ENCODE results near the gene PROM2. TPM values are rescaled to one million over a fixed set of nuclear protein-coding genes. Genes with fewer than 3 reads are reported as not detected.

Gene PROM2
- total and polyA plus RNA-seq, 4 donors = 0.11 to 1.1 (median 0.24) TPM

DNA sequence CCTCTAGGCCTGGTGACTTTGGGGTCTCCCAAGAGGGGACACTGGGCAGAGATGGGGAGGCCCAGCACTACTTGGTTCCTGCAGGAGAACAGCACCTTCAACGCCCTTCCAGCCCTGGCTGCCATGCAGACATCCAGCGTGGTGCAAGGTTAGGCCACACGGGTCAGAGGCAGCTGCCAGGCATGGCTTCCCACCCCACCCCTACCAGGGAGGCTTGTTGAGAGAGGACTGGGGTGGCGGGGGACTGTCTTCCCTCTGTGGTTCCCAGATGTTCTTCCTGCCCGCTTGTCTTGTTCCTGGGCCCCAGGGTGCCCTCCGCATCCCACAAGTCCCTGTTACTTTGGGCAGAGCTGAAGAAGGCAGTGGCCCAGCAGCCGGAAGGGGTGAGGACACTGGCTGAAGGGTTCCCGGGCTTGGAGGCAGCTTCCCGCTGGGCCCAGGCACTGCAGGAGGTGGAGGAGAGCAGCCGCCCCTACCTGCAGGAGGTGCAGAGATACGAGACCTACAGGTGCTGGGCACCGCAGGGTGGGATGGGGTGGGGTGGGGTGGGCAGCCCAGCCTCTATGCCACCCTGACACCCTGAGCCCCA is 4.5 kb downstream of the PROM2 start:
- no peaks in the 10 kb centered on the region for H3K36me3 ChIP-seq (ENCODE audit: control insufficient read depth in 4 of 4, insufficient read depth in 3 of 4, low read depth in 1 of 4, low read length in 3 of 4)
- no peak overlapping the region for H3K27ac ChIP-seq (ENCODE audit: low read depth in 1 of 2, low read length in 2 of 2)
- DNase-seq (ENCODE audit: low spot score) = no peak
- no peak overlapping the region for H3K9ac ChIP-seq (ENCODE audit: low read depth in 1 of 2, low read length in 2 of 2)
- H3K4me3 ChIP-seq (ENCODE audit: low read depth in 1 of 3, low read length in 3 of 3) = no peak overlapping the region
- H3K4me1 ChIP-seq (ENCODE audit: control insufficient read depth in 4 of 4, insufficient read depth in 4 of 4, low read length in 3 of 4) = no peaks in the 10 kb centered on the region
- 94% methylated on average over 12 of the region's 12 CpGs for WGBS
- H3K27me3 ChIP-seq (ENCODE audit: control insufficient read depth in 4 of 4, insufficient read depth in 4 of 4, low read length in 3 of 4) = no peaks in the 10 kb centered on the region
- no peak for TF ChIP-seq FOXA1 (IDR thresholded peaks at IDR 0.05)
- TF ChIP-seq, protein P1, sequence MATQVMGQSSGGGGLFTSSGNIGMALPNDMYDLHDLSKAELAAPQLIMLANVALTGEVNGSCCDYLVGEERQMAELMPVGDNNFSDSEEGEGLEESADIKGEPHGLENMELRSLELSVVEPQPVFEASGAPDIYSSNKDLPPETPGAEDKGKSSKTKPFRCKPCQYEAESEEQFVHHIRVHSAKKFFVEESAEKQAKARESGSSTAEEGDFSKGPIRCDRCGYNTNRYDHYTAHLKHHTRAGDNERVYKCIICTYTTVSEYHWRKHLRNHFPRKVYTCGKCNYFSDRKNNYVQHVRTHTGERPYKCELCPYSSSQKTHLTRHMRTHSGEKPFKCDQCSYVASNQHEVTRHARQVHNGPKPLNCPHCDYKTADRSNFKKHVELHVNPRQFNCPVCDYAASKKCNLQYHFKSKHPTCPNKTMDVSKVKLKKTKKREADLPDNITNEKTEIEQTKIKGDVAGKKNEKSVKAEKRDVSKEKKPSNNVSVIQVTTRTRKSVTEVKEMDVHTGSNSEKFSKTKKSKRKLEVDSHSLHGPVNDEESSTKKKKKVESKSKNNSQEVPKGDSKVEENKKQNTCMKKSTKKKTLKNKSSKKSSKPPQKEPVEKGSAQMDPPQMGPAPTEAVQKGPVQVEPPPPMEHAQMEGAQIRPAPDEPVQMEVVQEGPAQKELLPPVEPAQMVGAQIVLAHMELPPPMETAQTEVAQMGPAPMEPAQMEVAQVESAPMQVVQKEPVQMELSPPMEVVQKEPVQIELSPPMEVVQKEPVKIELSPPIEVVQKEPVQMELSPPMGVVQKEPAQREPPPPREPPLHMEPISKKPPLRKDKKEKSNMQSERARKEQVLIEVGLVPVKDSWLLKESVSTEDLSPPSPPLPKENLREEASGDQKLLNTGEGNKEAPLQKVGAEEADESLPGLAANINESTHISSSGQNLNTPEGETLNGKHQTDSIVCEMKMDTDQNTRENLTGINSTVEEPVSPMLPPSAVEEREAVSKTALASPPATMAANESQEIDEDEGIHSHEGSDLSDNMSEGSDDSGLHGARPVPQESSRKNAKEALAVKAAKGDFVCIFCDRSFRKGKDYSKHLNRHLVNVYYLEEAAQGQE (IDR thresholded peaks at IDR 0.05) = no peak
- TF ChIP-seq, protein P2, sequence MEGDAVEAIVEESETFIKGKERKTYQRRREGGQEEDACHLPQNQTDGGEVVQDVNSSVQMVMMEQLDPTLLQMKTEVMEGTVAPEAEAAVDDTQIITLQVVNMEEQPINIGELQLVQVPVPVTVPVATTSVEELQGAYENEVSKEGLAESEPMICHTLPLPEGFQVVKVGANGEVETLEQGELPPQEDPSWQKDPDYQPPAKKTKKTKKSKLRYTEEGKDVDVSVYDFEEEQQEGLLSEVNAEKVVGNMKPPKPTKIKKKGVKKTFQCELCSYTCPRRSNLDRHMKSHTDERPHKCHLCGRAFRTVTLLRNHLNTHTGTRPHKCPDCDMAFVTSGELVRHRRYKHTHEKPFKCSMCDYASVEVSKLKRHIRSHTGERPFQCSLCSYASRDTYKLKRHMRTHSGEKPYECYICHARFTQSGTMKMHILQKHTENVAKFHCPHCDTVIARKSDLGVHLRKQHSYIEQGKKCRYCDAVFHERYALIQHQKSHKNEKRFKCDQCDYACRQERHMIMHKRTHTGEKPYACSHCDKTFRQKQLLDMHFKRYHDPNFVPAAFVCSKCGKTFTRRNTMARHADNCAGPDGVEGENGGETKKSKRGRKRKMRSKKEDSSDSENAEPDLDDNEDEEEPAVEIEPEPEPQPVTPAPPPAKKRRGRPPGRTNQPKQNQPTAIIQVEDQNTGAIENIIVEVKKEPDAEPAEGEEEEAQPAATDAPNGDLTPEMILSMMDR (IDR thresholded peaks at IDR 0.05; ENCODE audit: low read depth, low read length, missing input control) = no peak
- no peak for TF ChIP-seq GABPA (IDR thresholded peaks at IDR 0.05 in 1 of 2, conservative IDR thresholded peaks at IDR 0.05 in 1 of 2)
- TF ChIP-seq RXRA (IDR thresholded peaks at IDR 0.05) = no peak
- no peak for TF ChIP-seq RAD21 (IDR thresholded peaks at IDR 0.05)
- no peak for TF ChIP-seq JUND (IDR thresholded peaks at IDR 0.05)
- no peak for TF ChIP-seq FOXA2 (IDR thresholded peaks at IDR 0.05)
- TF ChIP-seq NR2F2 (IDR thresholded peaks at IDR 0.05) = no peak
- TF ChIP-seq, protein P3, sequence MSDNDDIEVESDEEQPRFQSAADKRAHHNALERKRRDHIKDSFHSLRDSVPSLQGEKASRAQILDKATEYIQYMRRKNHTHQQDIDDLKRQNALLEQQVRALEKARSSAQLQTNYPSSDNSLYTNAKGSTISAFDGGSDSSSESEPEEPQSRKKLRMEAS (IDR thresholded peaks at IDR 0.05) = no peak
- no peak for TF ChIP-seq TAF1 (conservative IDR thresholded peaks at IDR 0.05)
- TF ChIP-seq, protein P4, sequence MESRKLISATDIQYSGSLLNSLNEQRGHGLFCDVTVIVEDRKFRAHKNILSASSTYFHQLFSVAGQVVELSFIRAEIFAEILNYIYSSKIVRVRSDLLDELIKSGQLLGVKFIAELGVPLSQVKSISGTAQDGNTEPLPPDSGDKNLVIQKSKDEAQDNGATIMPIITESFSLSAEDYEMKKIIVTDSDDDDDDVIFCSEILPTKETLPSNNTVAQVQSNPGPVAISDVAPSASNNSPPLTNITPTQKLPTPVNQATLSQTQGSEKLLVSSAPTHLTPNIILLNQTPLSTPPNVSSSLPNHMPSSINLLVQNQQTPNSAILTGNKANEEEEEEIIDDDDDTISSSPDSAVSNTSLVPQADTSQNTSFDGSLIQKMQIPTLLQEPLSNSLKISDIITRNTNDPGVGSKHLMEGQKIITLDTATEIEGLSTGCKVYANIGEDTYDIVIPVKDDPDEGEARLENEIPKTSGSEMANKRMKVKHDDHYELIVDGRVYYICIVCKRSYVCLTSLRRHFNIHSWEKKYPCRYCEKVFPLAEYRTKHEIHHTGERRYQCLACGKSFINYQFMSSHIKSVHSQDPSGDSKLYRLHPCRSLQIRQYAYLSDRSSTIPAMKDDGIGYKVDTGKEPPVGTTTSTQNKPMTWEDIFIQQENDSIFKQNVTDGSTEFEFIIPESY (IDR thresholded peaks at IDR 0.05) = no peak
- TF ChIP-seq HNF4A (conservative IDR thresholded peaks at IDR 0.05) = no peak
- no peak for TF ChIP-seq HNF4G (IDR thresholded peaks at IDR 0.05)
- no peak for TF ChIP-seq EGR1 (IDR thresholded peaks at IDR 0.05; ENCODE audit: low read depth in 2 of 2)
- no peak for TF ChIP-seq YY1 (IDR thresholded peaks at IDR 0.05)
- TF ChIP-seq SP1 (IDR thresholded peaks at IDR 0.05) = no peak
- TF ChIP-seq, protein P5, sequence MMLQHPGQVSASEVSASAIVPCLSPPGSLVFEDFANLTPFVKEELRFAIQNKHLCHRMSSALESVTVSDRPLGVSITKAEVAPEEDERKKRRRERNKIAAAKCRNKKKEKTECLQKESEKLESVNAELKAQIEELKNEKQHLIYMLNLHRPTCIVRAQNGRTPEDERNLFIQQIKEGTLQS (IDR thresholded peaks at IDR 0.05) = no peak
- H3K9me3 ChIP-seq (ENCODE audit: control insufficient read depth in 4 of 4, low read length in 3 of 4) = no peaks in the 10 kb centered on the region

All from liver (tissue), 9 donors.